Activated T-cell treated with anti-CD3 and anti-CD28 coated beads, Interleukin-2, amount 50 U/mL, for 48 hours (primary cell): ENCODE results near the gene ZBTB22.
"Not testable (repeated sequence)": the region's sequence is repeated elsewhere in the genome, so short reads cannot be mapped to it uniquely, and the experiment has no call there.

Experiments
- DNase-seq, 2 experiments: peaks; one replicate each; pipeline ENCODE4 v3.0.0-alpha.2; 2020

ZBTB22 gene, protein sequence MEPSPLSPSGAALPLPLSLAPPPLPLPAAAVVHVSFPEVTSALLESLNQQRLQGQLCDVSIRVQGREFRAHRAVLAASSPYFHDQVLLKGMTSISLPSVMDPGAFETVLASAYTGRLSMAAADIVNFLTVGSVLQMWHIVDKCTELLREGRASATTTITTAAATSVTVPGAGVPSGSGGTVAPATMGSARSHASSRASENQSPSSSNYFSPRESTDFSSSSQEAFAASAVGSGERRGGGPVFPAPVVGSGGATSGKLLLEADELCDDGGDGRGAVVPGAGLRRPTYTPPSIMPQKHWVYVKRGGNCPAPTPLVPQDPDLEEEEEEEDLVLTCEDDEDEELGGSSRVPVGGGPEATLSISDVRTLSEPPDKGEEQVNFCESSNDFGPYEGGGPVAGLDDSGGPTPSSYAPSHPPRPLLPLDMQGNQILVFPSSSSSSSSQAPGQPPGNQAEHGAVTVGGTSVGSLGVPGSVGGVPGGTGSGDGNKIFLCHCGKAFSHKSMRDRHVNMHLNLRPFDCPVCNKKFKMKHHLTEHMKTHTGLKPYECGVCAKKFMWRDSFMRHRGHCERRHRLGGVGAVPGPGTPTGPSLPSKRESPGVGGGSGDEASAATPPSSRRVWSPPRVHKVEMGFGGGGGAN

GRCh38 chr6:33317669-33318425 lies at the start of gene ZBTB22:
TSS of gene ZBTB22 (minus strand) at chr6:33317744. CDS start at chr6:33316916, 828 bp downstream.
- DNase-seq, result peak; percentile 96 to 98

DNA sequence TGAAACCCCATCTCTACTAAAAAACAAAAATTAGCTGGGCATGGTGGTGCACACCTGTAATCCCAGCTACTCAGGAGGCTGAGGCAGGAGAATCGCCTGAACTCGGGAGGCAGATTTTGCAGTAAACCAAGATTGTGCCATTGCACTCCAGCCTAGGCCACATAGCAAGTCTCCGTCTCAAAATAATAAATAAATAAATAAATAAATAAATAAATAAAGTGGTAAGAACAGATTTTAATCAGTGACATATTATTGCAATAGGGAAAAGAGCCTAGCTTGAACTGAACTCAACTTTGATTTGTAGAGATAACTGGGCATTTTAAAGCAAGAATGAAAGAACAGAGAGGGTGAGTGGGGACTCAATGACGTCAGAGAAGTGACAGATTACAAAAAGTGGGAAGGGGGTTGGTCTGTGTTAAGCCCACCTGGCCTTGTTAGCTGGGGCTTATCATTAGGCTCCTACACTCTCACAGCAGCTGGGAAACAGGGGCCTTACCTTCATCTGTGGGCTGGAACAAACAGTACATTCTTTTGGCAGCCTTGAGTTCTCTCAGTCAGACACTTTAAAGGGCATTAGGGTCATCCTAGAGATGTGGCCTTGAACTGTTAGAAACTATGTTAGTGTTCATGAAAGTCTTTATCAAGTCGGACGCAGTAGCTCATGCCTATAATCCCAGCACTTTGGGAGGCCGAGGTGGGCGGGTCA lies 49.6 kb upstream of the ZBTB22 start:
- DNase-seq, result no peak

DNA sequence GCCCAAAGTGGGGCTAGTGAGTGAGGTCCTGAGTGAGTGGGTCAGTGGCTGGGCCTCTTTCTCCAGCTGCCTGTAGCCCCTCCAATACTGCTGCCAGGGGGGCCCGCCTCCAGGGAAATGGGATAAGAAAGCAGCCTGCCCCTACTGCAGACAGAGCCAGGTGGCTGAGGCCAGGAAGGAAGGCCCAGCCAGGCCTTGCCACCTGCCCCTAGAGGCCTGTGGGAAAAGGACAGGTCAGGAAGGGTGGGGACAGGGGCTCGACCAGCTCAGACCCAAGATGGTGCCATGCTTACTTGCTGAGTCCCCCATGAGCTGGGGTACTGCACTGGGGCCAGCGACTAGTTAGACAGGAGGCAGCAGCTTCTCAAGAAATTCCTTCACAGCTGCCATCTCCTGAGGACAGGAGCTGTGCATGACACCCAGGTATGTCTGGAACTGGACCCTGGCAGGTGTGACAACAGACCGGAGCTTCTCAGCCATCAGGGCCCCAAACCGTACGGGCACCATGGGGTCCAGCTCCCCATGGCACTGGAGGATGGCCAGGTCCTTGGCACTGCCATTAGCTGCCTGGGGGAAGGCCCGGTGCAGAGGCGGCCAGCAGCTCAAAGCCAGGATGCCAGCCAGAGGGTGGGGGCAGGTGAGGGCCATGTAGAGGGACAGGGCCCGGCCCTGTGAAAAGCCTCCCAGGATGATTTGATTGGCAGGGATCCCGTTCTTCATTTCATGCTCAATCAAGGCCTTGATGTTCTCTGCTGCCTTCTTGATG lies 47.8 kb upstream of the ZBTB22 start:
- DNase-seq, result not testable (repeated sequence)

DNA sequence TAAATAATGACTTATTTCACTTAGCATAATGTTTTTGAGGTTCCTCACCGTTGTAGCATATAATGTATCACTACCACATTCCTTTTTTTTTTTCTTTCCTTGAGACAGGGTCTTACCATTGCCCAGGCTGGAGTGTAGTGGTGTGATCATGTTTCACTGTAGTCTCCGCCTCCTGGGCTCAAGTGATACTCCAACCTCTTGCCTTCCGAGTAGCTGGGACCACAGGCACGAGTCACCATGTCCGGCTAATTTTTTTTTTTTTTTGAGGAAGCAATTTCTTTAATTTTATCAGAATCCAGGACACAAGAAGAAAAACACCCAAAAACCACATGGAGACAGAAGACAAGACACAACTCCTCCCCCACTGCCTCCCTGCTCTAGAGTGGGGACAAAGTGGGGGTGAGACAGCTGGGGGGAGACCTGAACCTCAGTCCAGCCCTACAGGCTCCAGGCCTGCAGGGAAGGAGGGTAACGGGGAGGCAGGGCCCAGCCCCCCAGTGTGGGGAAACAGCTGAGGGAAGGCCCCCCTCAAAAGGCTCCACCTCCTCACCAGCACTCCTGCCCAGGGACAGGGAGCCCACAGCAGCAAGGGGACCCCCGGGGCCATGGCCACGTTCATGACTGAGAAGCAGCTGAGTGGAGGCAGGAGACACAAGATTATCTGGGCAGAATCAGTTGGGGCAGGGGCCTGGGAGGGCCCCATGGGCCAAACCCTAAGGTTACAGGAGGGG lies 47.1 kb upstream of the ZBTB22 start:
- DNase-seq, result not testable (repeated sequence)

GRCh38 chr6:33363486-33363885 lies 45.9 kb upstream of the ZBTB22 start:
- not testable (repeated sequence) for DNase-seq

- DNase-seq, result no peak
These were observed 41.8 kb upstream of the ZBTB22 start for GRCh38 chr6:33359331-33359730.

- DNase-seq, result not testable (repeated sequence)
These were observed 39.8 kb upstream of the ZBTB22 start for GRCh38 chr6:33357160-33357871.

GRCh38 chr6:33356295-33356694 lies 38.8 kb upstream of the ZBTB22 start:
- no peak for DNase-seq

DNA sequence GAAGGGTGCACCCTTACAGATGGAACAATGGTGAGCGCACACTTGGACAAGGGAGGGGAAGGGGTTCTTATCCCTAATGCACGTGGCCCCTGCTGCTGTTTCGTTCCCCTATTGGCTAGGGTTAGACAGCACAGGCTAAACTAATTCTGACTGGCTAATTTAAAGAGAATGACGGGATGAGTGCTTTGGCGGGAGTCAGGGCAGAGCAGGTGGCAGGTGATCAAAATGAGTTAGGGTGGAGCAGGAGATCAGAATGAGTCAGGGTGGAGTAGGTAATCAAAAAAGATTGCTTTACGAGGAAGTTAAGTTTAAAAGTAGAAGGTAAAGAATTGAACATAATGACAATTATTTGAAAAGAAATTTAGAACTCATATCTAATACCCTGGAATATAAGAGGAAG lies 38.3 kb upstream of the ZBTB22 start:
- not testable (repeated sequence) for DNase-seq

GRCh38 chr6:33347816-33348215 lies 30.3 kb upstream of the ZBTB22 start:
- DNase-seq, result no peak

DNA sequence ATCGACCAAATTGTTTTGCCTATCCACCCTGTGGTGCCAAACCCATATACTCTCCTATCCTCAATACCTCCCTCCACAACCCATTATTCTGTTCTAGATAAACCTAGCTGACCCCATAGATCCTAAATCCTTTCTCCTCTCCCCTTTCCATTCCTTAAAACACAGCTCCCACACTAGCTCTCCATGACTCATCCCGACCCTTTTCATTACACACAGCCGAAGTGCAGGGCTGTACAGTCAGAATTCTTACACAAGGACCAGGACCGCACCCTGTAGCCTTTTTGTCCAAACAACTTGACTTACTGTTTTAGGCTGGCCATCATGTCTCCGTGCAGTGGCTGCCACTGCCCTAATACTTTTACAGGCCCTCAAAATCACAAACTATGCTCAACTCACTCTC lies 29.4 kb upstream of the ZBTB22 start:
- not testable (repeated sequence) for DNase-seq

DNA sequence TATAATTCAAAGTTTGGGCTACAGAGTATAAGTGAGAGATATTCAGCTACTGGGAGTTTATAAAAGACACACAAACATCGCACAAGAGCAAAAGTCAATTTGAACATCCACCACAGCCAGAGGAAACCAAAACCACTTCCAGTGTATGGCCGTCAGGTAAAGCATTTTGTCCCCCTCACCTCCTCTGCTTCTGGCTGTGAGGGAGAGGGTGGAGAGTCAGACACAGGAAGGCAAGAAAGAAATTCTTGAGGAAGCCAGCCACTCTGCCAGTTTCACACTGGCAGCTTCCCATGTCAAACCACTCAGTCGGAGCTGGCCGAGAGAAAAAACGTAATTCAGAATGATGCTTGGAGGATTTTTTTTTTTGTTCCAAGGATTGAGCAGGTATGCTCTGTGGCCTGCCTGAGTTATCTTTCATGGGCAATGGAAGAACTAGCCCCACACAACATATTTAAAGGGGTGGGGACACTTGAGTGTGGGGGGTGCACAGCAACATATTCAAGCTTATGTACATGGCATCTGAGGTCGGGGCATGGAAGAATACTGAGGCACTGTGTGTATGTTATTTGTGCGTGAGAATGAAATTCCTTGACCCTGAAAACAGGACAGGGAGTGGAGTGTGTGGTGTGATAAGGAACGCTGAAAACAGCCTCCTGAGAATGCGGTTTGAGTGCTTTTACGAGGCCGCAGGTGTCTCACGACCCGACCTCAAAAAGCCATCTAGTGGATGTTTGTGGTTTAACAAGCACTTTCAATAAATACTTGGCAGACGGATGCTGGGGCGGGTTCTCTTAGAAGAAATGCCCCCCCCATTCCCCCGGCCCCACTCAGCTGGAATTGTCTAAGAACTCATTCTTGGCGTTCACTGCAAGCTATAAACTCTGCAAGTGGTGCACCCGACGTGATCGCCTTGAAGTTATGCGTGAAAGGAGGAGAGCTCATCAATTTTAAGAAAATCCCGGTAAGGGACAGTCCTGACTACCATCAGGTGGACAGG lies 27.5 kb upstream of the ZBTB22 start:
- peak; percentile 60 to 69 for DNase-seq

DNA sequence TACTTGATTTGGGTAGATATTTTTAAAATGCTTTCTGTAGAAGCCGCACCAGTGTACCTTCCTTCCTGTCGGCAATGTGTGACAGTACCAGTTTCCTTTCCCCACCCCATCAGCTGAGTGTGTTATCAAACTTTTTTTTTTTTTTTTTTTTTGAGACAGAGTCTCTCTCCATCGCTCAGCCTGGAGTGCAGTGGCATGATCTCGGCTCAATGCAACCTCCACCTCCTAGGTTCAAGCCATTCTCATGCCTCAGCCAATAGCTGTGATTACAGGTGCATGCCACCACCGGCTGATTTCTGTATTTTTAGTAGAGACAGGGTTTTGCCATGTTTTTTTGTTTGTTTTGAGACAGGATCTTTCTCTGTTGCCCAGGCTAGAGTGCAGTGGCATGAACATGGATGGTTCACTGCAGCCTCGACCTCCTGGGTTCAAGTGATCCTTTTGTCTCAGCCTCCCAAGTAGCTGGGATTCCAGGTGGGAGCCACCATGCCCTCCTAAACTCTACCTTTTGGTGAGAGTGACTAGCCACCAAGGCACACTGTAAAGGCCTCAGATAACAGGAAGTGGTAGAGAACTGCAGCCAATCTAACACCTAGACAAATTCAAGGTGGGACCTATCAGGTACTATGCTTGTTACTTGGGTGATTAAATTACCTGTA lies 26.5 kb upstream of the ZBTB22 start:
- DNase-seq, result peak; percentile 29

DNA sequence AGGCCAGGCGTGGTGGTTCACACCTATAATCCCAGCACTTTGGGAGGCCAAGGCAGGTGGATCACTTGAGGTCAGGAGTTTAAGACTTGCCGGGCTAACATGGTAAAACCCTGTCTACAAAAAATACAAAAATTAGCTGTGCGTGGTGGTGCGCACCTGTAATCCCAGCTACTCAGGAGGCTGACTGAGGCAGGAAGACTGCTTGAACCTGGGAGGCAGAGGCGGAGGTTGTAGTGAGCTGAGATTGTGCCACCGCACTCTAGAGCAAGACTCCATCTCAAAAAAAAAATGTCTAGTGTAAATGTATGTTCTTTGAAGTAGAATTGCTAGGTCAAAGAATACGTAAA lies 26.0 kb upstream of the ZBTB22 start:
- DNase-seq, result not testable (repeated sequence)

DNA sequence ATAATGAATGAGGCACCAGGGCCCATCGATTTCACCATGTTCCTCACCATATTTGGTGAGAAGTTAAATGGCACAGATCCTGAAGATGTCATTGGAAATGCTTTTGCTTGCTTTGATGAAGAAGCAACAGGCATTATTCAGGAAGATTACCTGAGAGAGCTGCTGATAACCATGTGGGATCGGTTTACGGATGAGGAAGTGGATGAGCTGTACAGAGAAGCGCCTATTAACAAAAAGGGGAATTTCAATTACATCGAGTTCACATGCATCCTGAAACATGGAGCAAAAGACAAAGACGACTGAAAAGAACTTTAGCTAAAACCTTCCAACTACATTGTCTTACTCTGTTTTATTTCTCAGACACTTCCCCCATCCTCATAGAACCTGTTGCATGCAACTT lies 21.6 kb upstream of the ZBTB22 start:
- no peak for DNase-seq

DNA sequence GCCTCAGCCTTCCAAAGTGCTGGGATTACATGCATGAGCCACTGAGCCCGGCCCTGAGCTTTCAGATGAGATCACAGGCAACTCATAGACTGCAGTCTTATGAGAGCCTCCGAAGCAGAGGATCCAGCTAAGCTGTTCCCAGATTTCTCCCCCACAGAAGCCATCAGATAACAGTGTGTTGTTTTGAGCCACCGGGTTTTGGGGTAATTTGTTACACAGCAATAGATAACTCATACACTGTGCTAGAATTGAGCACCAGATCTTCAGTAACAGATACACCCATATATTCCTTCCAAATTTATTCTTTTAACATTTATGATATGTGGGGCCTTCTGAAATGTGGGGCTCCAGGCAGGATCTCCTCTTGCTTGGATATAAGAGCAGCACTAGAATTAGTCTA lies 19.0 kb upstream of the ZBTB22 start:
- no peak for DNase-seq

GRCh38 chr6:33335916-33336315 lies 18.4 kb upstream of the ZBTB22 start:
- DNase-seq, result no peak

- no peak for DNase-seq
These were observed 16.1 kb upstream of the ZBTB22 start for GRCh38 chr6:33333666-33334065.

DNA sequence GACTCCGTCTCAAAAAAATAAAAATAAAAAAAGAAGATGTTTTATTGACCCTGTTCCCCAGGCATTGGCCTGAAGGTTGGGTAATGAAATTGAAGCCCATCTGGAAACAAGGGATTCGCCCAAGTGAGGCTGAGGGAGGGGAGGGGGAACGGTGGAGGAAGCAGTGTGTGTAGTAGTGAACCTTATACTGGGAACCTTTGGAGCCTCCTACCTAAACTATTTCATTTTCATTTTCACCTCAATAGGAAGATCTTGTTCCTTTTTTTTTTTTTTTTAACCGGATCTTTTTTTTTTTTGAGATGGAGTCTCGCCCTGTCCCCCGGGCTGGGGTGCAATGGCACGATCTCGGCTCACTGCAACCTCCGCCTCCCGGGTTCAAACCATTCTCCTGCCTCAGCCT lies 13.2 kb upstream of the ZBTB22 start:
- DNase-seq, result no peak
